ENCODE data around the gene TXN2.
"Not testable (repeated sequence)": the region's sequence is repeated elsewhere in the genome, so short reads cannot be mapped to it uniquely, and the experiment has no call there.

Gene TXN2

GRCh38 chr22:36481393-36482168, at the start of gene TXN2:
TXN2 (minus strand) TSS chr22:36481640; CDS start chr22:36480837, 803 bp downstream.
- peak; percentile 98 for DNase-seq

- peak; percentile 100 for DNase-seq
These were observed 47.6 kb upstream of the TXN2 start, which contains the start of gene EIF3D for GRCh38 chr22:36528795-36529751. EIF3D (minus strand) TSS chr22:36529166; CDS start chr22:36526121, 3,045 bp downstream.

- DNase-seq: no peak
These were observed 46.9 kb upstream of the TXN2 start for GRCh38 chr22:36528341-36528740.

- no peak for DNase-seq
These were observed 41.2 kb upstream of the TXN2 start for GRCh38 chr22:36522662-36523061.

GRCh38 chr22:36520423-36520822, 39.0 kb upstream of the TXN2 start:
- DNase-seq: no peak

GRCh38 chr22:36519906-36520305, 38.5 kb upstream of the TXN2 start:
- not testable (repeated sequence) for DNase-seq

GRCh38 chr22:36514766-36515165, 33.3 kb upstream of the TXN2 start:
- DNase-seq: no peak

- no peak for DNase-seq
These were observed 31.6 kb upstream of the TXN2 start for GRCh38 chr22:36512991-36513390.

GRCh38 chr22:36512333-36512732, 30.9 kb upstream of the TXN2 start:
- DNase-seq: no peak

- peak; percentile 52 for DNase-seq
These were observed 29.8 kb upstream of the TXN2 start for GRCh38 chr22:36510966-36511881.

- no peak for DNase-seq
These were observed 28.9 kb upstream of the TXN2 start for GRCh38 chr22:36510384-36510783.

GRCh38 chr22:36507518-36508010, 26.1 kb upstream of the TXN2 start:
- no peak for DNase-seq

GRCh38 chr22:36506637-36507517, 25.4 kb upstream of the TXN2 start, which contains the start of gene FOXRED2:
FOXRED2 (minus strand) TSS chr22:36507040; CDS start chr22:36506422, 618 bp downstream.
- peak; percentile 96 for DNase-seq

- DNase-seq: no peak
These were observed 24.7 kb upstream of the TXN2 start for GRCh38 chr22:36505998-36506635.

- no peak for DNase-seq
These were observed 16.6 kb upstream of the TXN2 start for GRCh38 chr22:36497910-36498665.

GRCh38 chr22:36493690-36494110, 12.3 kb upstream of the TXN2 start:
- DNase-seq: no peak

GRCh38 chr22:36492109-36492508, 10.7 kb upstream of the TXN2 start:
- DNase-seq: no peak

GRCh38 chr22:36491155-36491554, 9.7 kb upstream of the TXN2 start:
- no peak for DNase-seq

GRCh38 chr22:36486619-36487384, 5.4 kb upstream of the TXN2 start:
- no peak for DNase-seq
